SU-DHL-6 (cell line): Measurements from ENCODE around the gene CPA4.

Experiments used
- EZH2phosphoT487 ChIP-seq: fragments of 200-600 bp; sonication (generic), shearing (Covaris generic); conservative IDR thresholded peaks from 2 replicates; pipeline ENCODE4 v1.6.1; 2018; ENCODE audit warnings: mild to moderate bottlenecking, antibody characterized with exemption, low read length, moderate library complexity, mixed read lengths
- TF ChIP-seq, protein P1 (sequence below): fragments of 200-600 bp; sonication (generic); IDR thresholded peaks from one replicate; pipeline ENCODE4 v1.5.1; 2017; ENCODE audit warnings: antibody characterized with exemption, mild to moderate bottlenecking, low read length, moderate library complexity; ENCODE audit not compliant: insufficient read depth, poor library complexity, severe bottlenecking

DNA sequence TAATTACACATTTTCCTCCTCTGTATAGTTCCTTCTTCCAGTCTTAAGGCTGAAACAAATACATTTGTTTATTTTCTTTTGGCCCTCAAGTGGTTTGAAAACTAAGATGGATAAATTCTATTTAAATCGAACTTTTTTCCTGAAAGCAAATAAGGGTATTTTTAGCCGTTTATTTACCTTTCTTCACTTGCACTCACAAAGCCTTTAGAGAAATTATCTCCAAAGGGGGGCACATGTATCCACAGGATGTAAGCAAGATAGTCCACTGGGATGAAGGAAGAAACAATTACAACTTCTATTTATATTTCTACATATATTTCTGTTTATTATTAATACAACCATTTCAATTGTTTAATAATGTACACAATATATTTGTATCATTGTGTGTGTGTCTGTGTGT, 10.2 kb downstream of the CPA4 start:
- TF ChIP-seq, protein P1, sequence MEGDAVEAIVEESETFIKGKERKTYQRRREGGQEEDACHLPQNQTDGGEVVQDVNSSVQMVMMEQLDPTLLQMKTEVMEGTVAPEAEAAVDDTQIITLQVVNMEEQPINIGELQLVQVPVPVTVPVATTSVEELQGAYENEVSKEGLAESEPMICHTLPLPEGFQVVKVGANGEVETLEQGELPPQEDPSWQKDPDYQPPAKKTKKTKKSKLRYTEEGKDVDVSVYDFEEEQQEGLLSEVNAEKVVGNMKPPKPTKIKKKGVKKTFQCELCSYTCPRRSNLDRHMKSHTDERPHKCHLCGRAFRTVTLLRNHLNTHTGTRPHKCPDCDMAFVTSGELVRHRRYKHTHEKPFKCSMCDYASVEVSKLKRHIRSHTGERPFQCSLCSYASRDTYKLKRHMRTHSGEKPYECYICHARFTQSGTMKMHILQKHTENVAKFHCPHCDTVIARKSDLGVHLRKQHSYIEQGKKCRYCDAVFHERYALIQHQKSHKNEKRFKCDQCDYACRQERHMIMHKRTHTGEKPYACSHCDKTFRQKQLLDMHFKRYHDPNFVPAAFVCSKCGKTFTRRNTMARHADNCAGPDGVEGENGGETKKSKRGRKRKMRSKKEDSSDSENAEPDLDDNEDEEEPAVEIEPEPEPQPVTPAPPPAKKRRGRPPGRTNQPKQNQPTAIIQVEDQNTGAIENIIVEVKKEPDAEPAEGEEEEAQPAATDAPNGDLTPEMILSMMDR = no peak
- TF ChIP-seq EZH2phosphoT487 = no peak
